Tibial artery (tissue), 4 donors: Measurements from ENCODE around the gene EYA3.

Source experiments
- DNase-seq, 2 donors: peaks; one replicate each; pipeline ENCODE4 v3.0.0-alpha.2; 2019
- H3K27ac ChIP-seq, 2 donors: fragments of 200-600 bp; sonication (generic) in 1 of 2; 1 replicate in 1 of 2; 2 replicates in 1 of 2; pipeline ENCODE4 v1.5.1; 2018 to 2019; ENCODE audit warnings: mild to moderate bottlenecking in 1 of 2
- H3K27me3 ChIP-seq, 2 donors: fragments of 200-600 bp; sonication (generic) in 1 of 2; one replicate each; pipeline versions ENCODE4 v1.5.1 to v1.6.0; 2016 to 2019
- H3K36me3 ChIP-seq, 3 donors: fragments of 200-600 bp; sonication (generic) in 2 of 3; one replicate each; pipeline ENCODE4 v1.5.1; 2016 to 2019; ENCODE audit warnings: mild to moderate bottlenecking in 2 of 3
- H3K4me1 ChIP-seq, 4 donors: fragments of 200-600 bp; sonication (generic) in 2 of 4; 1 replicate in 3 of 4; 2 replicates in 1 of 4; pipeline ENCODE4 v1.5.1; 2016 to 2019
- H3K4me3 ChIP-seq, 2 donors: fragments of 200-600 bp; sonication (generic) in 1 of 2; 1 replicate in 1 of 2; 2 replicates in 1 of 2; pipeline ENCODE4 v1.5.1; 2018 to 2019; ENCODE audit warnings: mild to moderate bottlenecking in 2 of 2
- H3K9me3 ChIP-seq, 3 donors: fragments of 200-600 bp; sonication (generic) in 1 of 3; one replicate each; pipeline ENCODE4 v1.5.1; 2016 to 2019
- CTCF ChIP-seq, 2 experiments: fragments of 200-600 bp in 1 of 2; fragments of 450-650 bp in 1 of 2; IDR thresholded peaks; one replicate each; pipeline ENCODE4 v1.5.1; 2017 to 2019; ENCODE audit warnings: antibody characterized with exemption in 2 of 2, mild to moderate bottlenecking in 1 of 2, moderate library complexity in 1 of 2
- intact Hi-C: fragments of 100-400 bp; cut with DNase I; formaldehyde crosslinking; loops from one replicate; pipeline ENCODE4 v1.15.0; 2023; ENCODE audit warnings: low total_unique reads

The EYA3 gene

GRCh38 chr1:28086651-28087050 is 1.8 kb downstream of the EYA3 start:
- no peak overlapping the region for H3K27ac ChIP-seq
- DNase-seq = no peak

GRCh38 chr1:28085129-28085528 is 3.3 kb downstream of the EYA3 start:
- no peak overlapping the region for H3K4me3 ChIP-seq
- H3K4me1 ChIP-seq = peaks cover 0 to 30% (median 17%) of the 10 kb centered on the region in 4 donors

More at GRCh38 chr1:28086651-28087050, 1.8 kb downstream of the EYA3 start:
- no peaks in the 10 kb centered on the region for H3K27me3 ChIP-seq
- no peaks in the 10 kb centered on the region for H3K9me3 ChIP-seq
- no peak for TF ChIP-seq CTCF (IDR thresholded peaks at IDR 0.05)
- H3K4me1 ChIP-seq = peaks cover 0 to 30% (median 17%) of the 10 kb centered on the region in 4 donors
- intact Hi-C loops = no loop called here
- H3K4me3 ChIP-seq = no peak overlapping the region
- no peaks in the 10 kb centered on the region for H3K36me3 ChIP-seq

GRCh38 chr1:28083876-28084275 is 4.5 kb downstream of the EYA3 start:
- Histone ChIP-seq H3K9me3 (no peaks in the 10 kb centered on the region), H3K36me3 (peaks cover 6 to 14% (median 13%) of the 10 kb centered on the region in 3 donors), H3K27ac (no peak overlapping the region), H3K4me1 (peaks cover 0 to 27% (median 17%) of the 10 kb centered on the region in 4 donors), H3K4me3 (no peak overlapping the region), H3K27me3 (no peaks in the 10 kb centered on the region)
- intact Hi-C loops = no loop called here
- no peak for TF ChIP-seq CTCF (IDR thresholded peaks at IDR 0.05)
- DNase-seq = no peak

More at GRCh38 chr1:28085129-28085528, 3.3 kb downstream of the EYA3 start:
- DNase-seq = no peak
- Histone ChIP-seq H3K27ac (no peak overlapping the region), H3K9me3 (no peaks in the 10 kb centered on the region), H3K36me3 (peaks cover under 1 to 8% (median 3%) of the 10 kb centered on the region in 3 donors), H3K27me3 (no peaks in the 10 kb centered on the region)
- no peak for TF ChIP-seq CTCF (IDR thresholded peaks at IDR 0.05)
- intact Hi-C loops = no loop called here

- no peak for DNase-seq
- no peak overlapping the region for H3K4me3 ChIP-seq
- H3K9me3 ChIP-seq = no peaks in the 10 kb centered on the region
- intact Hi-C loops = no loop called here
- TF ChIP-seq CTCF (IDR thresholded peaks at IDR 0.05) = no peak
- no peak overlapping the region for H3K27ac ChIP-seq
- H3K4me1 ChIP-seq = peaks cover 0 to 31% (median 2%) of the 10 kb centered on the region in 4 donors
- peaks cover 6 to 14% (median 13%) of the 10 kb centered on the region in 3 donors for H3K36me3 ChIP-seq
- no peaks in the 10 kb centered on the region for H3K27me3 ChIP-seq
Observed at GRCh38 chr1:28078680-28079626, 9.5 kb downstream of the EYA3 start.

GRCh38 chr1:28078262-28078661 is 10.1 kb downstream of the EYA3 start:
- no peak overlapping the region for H3K4me3 ChIP-seq
- TF ChIP-seq CTCF (IDR thresholded peaks at IDR 0.05) = no peak
- H3K9me3 ChIP-seq = no peaks in the 10 kb centered on the region
- intact Hi-C loops = no loop called here
- H3K27ac ChIP-seq = no peak overlapping the region
- peaks cover 0 to 34% (median 2%) of the 10 kb centered on the region in 4 donors for H3K4me1 ChIP-seq
- H3K27me3 ChIP-seq = no peaks in the 10 kb centered on the region
- peaks cover 6 to 14% (median 13%) of the 10 kb centered on the region in 3 donors for H3K36me3 ChIP-seq
- DNase-seq = no peak
